Islet precursor cell (in vitro differentiated cells): ENCODE data around the gene ZNF185.

Experiments
- DNase-seq: peaks from one replicate; pipeline ENCODE4 v3.0.0-alpha.2; 2018

Gene ZNF185

DNA sequence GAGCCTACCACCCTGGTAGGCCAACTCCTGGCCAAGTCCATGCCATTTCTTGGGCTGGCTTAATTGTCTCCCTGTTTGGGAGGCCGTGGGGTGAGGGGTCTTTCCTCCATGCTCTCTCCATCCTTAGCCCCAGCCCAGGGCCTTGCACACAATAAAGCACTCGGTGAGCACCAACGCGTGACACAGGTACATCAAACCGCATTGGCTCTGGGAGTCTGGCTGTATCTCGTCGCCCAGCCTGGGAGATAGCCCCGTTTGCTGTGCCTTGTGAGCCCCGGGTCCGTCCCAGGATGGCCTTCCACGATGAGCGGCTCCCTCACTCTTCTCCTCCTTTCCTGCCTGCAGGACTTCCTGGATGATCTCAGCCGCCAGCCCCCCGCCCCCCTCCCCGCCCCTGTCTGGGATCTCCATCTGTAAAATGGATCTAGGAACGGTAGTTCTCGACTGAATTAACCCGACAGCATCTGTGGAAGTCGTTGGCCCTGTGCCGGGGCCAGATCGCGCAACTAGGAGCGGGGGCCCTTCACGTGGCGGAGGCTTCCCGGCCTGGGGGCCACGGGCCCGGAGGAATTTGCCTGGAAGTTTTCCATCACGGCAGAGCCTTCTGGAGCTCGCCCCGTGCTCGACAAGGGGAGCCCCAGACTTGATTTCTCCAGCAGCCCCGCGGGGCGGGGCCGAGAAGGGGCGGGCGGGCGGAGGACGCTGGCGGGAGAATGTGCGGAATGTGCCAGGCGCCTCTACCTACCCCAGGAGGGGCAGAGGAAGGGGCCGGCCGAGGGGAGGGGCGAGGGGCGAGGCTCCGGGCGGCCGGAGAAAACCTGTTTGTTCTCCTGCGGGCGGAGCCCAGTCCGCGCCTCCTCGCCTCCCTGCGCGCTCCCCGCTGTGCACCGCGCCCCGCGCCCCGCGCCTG lies at the start of gene ZNF185:
Gene ZNF185 (plus strand): TSS at position 846 of the 910 bp plus-strand sequence. CDS start 16,423 bp downstream, outside the sequence.
- DNase-seq = peak; percentile 93

DNA sequence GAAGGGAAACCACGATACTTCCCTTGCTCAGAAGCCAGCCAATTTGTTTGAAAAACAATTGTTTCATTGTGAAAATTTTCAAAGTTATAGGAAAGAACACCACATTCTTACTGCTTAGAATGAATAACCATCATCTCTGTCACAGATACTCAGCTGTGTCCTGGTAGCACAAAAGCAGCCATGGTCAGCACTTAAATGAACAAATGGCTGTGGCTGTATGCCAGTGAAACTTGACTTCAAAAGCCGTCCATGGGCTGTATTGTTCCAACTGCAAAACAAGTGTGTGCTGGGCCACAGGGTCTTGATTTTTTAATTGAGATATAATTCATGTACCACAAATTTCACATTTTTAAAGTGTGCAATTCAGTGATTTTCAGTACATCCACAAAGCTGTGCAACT lies 47.4 kb upstream of the ZNF185 start:
- no peak for DNase-seq

DNA sequence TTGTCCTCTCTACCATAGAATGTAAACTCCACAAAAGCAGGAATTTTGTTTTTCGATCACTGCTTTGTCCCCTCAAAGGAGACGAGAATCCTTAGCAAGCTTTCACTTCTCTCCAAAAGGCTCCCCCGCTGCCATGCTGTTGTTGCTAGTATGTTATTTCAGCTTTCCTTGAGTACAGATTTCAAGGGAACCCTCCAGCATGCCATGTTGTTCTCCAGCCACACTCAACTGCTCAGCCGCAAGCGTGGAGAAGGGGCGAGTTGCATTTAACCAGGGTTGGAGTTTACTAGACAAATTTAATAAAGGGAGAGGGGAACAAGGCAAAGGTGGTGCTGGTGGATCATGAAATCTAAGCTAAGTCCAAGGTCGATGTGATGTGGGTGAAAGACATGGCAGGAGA lies 43.9 kb upstream of the ZNF185 start:
- no peak for DNase-seq

DNA sequence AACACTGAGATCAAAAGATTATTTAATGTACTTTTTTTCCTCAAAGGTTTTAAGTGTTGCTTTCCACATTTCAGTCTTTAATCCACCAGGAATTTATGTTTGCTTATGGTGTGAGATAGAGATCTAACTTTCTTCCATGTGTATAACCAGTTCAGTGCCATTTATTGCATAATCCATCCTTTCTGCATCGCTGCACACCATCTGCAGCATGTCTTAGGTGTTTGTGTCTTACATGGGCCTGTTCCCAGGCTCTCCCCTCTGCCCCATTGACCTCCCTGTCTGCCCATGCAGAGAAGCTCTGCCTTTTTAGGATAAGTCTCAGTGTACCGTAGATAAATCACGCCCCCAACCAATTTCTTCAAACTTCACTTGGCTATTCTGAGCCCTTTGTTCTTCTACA lies 36.8 kb upstream of the ZNF185 start:
- DNase-seq = no peak

DNA sequence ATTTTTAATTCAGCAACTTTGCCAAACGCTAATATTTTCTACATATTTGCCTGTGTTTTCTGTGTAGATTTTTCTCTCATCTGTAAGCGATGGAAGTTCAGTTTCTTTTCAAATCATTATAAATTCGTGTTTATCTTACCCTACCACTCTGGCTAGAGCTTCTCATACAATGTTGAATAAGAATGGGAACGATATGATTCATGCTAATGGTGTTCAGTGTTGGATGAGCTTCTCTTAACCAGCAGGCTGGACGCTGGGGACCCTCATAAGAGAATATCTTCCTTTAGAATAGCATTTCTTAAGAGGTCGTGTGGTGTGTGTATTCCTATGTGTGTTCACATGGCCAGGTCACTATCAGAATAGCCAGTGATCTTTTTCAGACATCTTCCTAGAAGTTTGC lies 36.0 kb upstream of the ZNF185 start:
- no peak for DNase-seq

DNA sequence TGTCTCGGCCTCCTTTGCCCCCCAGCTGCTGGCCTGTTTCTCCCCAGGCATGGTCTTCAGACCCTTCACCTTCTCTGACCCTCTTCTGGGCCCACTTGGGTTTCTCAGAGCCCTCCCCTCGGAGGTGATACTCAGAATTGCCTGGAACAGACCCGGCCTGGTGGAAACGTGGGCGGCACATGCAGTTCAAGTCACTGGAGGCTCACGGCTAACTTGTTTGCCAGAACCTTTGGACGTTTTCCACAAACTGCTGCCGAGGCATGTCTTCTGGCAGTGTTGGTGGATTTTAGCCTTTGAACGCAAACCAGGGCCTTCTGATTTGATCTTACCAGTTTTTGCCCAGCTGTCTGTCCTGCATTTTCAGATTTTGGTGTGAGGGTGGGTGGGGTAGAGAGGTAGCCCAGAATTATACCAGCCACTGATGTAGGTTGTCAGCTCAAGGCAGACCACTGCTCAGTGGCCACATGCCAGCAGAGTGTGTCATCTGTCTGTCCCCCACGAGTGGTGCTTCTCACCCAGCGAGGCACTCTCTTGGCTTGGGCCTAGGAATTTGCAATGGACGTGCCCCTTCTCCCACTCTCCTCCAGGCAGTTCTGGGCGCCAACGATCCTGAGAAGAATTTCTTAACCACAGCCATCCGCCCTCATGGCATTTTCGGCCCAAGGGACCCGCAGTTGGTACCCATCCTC lies 32.5 kb upstream of the ZNF185 start:
- DNase-seq = no peak

DNA sequence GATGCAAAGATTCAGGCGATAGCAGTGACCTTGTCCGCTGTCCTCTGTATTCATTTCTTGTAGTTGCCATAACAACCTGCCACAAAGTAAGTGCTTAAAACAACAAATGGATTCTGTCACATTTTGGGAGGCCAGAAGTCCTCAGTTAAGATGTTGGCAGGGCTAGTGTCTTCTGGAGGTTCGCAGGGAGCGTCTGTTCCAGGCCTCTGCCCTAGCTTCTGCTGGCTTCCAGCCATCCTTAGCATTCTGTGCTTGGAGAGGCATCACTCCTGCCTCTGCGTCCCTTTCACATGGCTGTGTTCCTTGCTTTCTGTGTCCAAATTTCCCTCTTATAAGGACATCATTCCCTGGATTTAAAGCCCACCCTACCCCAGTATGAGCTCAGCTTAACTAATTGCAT lies 31.5 kb upstream of the ZNF185 start:
- DNase-seq = no peak

DNA sequence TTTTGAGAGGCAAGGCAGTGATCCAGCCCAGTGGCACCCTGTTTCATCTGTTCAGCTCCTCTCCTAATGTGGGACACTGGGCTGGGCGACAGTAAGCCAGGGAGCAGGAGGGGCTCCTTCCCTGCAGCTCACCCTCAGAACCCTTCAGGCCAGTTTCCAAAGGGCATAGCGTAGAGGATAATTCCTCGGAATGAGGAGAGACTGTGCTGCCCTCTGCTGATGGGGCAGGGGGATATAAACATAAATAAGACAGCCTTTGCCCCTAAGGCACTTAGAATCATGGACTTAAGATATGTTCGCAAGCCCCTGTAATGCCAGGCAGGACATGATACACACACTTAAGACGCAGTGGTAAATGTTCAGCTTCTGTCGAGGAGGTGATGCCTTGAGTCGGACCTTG lies 27.9 kb upstream of the ZNF185 start:
- DNase-seq = no peak

DNA sequence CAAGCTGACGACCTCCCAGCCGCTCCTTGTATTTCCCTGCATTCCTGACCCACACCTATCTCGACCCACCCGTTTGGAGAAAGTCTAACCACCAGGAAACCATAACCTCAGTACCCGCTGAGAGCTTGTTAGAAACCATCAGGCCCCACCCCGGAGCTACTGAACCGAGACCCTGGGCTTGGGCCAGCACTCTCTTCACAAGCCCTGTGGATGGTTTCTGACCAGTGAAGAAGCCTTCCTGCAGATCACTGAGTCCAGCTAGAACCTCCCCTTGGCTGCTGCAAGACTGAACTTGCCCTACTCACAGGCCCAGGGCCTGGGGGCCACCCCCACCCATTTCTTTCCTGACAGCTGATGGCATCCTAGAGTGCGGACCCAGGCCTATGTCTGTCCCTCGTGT lies 26.6 kb upstream of the ZNF185 start:
- DNase-seq = no peak

DNA sequence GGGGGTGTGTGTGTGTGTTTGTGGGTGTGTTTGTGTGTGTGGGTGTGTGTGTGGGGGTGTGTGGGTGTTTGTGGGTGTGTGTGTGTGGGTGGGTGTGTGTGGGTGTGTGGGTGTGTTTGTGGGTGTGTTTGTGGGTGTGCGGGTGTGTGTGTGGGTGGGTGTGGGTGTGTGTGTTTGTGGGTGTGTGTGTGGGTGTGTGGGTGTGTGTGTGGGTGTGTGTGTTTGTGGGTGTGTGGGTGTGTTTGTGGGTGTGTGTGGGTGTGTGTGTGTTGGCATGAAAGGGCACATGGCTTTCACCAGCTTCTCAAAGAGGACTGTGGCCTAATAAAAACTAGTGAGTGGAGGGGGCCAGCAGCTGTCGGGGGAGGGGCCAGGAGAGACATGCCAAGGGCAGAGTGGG lies 25.3 kb upstream of the ZNF185 start:
- DNase-seq = no peak

DNA sequence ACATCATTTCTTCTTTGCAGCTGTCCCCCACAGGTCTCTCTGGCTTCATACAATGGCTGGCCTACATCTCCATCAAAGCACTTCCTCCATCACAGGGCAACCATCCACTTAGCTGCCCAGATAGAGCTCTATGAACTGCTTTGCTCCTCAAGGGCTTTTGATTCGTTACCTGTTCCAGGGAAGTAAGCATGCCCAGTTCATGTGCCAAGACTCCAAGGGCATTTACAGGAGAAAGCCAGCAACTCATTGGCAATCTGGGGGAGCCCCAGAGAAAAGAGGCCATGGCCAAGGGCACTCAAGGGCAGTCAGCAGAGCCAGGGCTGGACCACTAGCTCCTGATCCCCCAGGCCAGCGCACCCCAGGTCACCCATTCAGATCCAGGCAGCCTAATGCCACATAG lies 24.5 kb upstream of the ZNF185 start:
- DNase-seq = no peak

DNA sequence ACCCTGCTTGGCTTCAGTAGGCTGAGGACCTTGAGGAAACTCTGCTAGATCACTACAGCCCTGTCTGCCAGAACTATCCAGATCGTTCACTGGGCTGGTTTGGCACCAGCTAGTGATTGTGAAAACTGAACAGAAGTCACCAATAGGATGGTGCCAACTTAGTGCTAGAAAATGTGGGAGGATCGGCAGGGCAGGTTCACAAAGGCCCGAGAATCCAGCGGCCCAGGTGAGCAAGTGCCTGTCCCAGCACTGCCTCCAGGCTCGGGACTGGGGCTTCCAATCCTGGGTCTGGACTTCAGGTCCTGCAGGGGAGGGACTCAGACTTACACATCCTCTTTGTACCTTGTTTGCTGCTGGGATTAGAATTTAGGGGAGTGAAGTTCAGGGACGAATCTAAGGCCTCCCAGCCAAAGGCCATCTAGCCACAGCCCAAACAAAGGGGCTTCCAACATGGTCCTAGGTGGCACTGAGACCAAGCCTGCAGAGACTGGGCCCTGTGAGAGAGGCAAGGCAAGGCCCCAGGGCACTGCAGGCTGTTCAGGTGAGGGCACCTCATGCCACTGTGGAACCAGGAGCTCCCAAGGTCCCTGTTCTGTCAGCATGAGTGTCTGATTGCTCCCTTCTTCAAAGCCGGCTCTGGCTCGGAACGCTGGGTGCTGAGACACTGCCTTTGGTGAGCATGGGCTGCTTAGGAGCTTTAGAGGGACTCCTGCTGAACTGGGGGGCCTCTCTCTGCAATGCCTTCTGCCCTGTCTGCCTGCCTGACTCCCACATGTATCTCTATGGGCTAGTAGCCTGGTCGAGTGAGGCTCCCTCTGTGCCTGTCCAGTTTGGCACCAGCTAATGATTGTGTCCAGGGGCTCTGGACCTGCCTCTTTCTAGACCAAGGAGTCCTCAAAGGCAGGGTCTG lies 20.7 kb upstream of the ZNF185 start:
- DNase-seq = no peak

DNA sequence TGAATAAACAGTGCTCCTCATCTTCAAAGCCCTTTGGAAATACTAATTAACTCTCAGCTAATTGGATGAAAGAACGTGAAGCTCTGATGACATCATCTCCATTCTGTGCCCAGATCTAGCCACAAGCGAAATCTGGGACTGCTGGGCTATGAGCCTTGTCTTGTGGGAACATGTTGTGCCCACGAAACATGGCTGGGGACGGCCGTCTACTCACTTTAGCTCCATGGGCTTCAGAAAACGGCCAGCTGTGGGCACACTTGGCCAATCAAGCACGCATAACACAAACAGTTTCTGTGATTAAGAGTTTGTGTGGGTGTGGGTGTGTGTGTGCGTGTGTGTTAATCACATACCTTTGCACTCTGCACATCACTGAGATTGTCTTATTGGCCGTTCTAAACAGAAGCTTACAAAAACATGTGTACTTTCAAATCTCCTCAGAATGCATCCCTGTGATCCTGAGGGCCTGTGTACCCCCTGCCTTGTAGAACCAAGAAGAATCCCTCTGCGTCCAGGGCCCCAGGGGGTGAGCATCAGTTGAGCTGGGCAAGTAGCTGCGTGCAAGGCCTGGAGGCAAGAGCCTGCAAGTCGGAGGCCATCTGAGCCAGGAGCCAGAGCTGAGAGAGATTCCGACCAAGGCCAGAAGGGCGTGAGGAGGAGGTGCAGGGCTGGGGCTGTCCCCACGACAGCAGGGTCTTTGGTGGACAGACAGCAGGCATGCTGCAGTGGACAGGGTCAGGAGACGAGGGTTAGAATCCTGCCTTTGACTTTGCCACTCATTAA lies 18.7 kb upstream of the ZNF185 start:
- no peak for DNase-seq

DNA sequence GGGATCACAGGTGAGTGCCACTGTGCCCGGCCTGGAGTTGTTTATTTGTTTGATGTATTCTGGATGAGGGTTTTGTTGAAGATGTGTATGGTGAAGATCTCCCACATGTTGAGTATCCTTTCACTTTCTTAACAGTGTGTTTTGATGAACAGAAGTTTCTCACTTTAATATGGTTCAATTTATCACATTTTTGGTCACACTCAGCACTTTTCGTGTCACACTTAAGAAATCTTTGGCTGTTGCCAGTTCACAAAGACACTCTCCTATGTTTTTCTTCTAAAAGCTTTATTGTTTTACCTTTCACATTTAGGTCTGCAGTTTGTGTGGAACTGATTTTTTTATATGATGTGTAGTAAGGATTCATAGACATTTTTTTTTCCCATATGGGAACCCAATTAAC lies 16.6 kb upstream of the ZNF185 start:
- no peak for DNase-seq

DNA sequence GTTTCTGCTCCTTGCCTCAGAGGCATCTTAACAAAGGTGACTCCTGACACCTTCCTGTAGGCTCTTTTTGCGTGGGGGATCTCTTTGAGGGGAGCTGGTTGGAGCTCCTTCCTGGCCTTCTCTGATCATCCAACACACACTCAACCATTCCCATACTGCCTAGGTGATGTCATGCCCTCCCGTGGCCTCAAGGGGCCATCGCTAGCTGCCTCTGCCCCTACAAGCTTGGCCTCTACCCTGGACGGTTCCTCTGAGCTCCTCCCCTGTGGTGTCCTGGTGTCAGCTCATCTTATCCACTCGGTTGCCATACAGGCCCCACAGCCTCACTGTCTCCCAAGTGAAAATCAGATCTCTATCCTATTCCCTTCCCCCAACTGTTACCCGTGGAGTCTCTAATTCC lies 13.7 kb upstream of the ZNF185 start:
- DNase-seq = peak; percentile 65

DNA sequence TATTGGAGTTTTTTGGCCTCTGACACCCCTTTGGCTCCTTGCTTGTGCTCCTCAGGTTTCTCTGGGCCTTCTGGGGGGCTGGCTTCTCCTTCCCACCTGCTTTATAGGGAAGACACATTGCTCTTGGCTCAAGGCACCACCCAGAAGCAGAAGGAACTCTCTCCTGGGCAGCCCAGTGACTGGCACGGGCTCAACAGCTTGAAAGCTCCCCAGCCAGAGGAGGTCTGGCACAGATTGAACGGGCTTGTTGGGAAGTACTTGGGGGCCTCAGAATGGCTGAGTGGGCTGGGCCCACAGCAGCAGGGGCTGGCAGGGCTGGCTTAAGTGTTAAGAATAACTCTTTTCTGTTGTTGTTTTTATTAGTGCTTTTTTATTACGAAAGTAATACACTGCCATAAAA lies 11.2 kb upstream of the ZNF185 start:
- DNase-seq = no peak

DNA sequence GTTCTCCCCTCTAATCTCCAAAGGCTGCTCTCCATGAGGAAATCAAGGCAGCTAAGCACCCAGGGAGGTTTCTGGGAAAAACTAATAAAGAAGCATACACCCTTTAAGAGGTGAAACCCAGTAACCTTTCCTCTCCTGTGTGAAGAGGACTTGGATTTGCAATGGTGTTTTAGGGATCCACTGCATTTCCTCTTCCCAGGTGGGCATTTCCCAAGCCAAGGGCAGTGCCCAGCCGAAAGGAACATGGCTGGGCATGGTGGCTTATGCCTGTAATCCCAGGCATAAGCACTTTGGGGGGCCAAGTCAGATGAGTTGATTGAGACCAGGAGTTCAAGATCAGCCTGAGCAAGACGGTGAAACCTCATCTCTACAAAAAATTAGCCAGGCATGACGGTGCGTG lies 5.4 kb upstream of the ZNF185 start:
- no peak for DNase-seq

DNA sequence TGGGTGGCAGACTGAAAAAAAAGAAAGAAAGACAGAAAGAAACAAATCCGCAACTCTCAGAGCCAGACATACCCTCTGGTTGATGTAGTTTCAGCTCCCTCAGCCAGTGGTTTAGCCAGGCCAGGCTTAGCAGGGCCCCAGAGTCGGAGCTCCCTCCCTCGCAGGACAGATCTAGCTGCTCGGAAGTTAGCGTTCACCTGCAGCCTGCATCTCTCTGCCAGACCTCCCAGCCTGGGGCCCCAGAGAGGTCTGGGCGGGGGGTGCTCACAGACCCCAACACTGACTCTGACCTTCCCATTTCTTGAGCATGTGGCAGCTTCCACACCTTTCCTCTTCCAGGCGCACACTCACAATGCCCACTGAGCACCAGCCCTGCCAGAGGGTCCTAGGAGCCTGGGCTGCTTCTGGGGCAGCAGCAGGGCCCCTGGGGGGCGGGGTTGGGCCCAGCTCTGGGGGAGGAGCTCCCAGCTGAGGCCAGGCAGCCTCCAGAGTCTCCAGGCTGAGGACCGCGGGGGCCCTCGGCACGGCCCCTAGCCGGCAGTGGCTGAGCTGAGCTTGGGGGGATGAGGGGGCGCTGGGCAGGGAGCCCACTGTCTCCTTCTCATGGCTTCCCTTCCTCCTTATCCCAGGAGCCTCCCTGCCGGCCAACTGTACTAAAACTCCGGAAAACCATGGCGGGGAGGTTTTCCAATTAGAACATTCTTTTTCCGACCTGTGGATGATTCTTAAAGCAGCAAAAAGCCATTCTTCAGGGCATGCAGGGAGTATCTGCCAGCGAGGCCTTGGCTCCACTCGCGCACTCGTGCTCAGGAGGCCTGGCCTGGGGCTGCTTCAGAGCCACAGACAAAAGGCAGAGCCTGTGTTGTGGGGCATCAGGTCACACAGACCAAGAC lies 4.6 kb upstream of the ZNF185 start:
- no peak for DNase-seq

DNA sequence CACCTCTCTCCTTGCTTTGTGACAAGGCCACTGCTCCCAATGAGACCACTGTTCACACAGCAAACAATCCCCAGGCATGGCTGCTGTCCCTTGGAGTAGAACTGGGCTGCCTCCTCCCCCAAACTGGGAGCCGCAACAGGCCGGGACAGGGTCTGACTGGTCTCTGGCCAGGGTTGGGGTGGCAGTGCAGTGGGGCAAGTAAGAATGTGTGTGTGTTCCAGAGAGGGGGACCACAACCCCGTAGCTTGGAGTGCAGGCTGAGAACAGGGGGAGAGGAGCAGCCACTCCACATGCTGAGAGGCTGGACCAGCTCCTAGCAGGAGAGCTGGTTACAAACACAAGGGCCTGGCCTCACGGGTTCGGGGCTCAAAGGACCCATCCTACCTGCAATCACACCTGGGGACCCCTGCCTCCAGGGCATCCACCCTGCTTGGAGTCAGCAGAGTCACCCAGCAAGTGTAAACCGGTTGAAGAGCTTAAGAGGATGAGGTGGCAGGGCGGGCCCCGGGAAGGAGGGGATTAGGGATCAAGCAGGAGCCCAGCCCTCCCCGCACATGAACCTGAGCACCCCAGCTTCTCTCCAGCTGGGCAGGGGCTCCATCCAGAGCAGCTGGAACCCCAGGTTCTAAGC lies 3.8 kb upstream of the ZNF185 start:
- DNase-seq = no peak

DNA sequence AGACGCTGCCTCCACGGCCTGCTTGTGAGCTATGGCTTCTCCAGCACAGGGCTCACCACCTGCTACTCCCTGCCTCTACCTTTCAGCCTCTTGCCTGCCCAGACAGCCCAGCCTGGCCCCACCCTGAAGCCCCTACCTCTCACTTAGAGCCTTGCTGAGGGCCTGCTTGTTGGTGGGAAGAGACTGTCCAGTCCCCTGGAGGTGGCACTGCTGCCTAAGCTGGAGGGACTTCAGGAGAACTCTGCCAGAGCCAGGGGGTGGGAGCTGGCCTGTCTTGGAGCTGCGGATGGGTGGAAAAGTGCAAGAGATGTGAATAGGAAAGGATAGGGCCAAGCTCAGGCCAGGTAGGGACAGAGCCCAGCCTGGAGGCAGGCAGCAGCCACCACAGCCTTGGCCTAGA lies 2.7 kb upstream of the ZNF185 start:
- no peak for DNase-seq
